Measurements from ENCODE around the gene MGAM2. TPM values are rescaled to one million over a fixed set of nuclear protein-coding genes. Genes with fewer than 3 reads are reported as not detected.

The MGAM2 gene
- total and polyA plus RNA-seq, 2 donors (not counting 1 experiment from before 2014, with no cell fraction given): not detected

DNA sequence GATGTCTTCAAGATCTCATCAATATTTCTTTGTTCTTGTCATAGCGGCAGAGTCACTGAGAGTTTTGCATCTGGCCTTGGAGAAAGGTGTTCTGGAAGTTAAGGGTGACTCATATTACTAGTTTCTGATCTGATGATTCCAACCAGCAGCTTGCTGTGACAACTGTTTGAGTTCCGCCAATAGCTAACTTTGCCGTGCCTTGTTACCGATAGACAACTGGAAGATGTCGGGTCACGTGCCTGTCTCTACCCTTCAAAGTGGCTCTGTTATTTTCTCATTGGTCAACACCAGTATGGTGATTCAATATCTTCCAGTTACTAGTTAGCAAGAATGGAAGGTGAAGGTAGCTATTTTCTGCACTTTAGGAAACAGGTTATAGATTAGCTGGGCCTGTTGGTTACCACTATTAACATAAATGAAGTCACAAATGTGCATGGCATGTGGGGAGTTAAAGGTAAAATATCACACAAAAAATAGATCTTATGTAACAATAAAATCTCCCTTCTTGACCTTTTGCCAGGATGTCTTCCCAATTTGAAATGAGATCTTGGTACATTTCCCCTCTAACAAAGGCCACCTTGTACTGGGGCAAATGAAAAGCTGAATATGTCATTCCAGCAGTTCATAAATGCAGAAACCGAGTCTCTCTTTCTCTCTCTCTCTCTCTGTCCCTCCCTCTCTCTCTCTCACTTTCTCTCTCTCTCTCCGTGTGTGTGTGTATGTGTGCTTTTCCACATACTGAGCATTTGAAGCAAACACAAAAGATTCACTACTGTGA lies 2.6 kb upstream of the MGAM2 start:
- no peak for DNase-seq
- no peak overlapping the region for H3K27ac Mint-ChIP-seq
- Histone ChIP-seq H3K9ac (ENCODE audit: low read length) (no peak overlapping the region), H3K79me2 (ENCODE audit: control insufficient read depth, insufficient read depth, low read length) (no peaks in the 10 kb centered on the region), H3K27me3 (replicated peaks in 1 of 4; ENCODE audit: control extremely low read depth in 1 of 4, control insufficient read depth in 3 of 4, insufficient read depth in 4 of 4, low read length in 3 of 4) (no peaks in the 10 kb centered on the region), H3K9me3 (ENCODE audit: control extremely low read depth in 1 of 3, control insufficient read depth in 2 of 3, insufficient read depth in 1 of 3, low read length in 2 of 3) (no peaks in the 10 kb centered on the region), H3K4me1 (ENCODE audit: control insufficient read depth in 2 of 2, insufficient read depth in 2 of 2, low read length in 2 of 2) (no peaks in the 10 kb centered on the region), H3K27ac (ENCODE audit: low read length in 2 of 2) (no peak overlapping the region), H4K20me1 (ENCODE audit: control insufficient read depth, insufficient read depth, low read length, poor library complexity, severe bottlenecking) (no peaks in the 10 kb centered on the region), H3K4me3 (ENCODE audit: control extremely low read depth in 1 of 5, extremely low read depth in 1 of 5, insufficient read depth in 1 of 5, low read depth in 2 of 5, low read length in 4 of 5) (no peak overlapping the region), H2AFZ (ENCODE audit: insufficient read depth, low read depth, low read length, poor library complexity, severe bottlenecking) (no peak overlapping the region), H3K36me3 (replicated peaks in 1 of 2; ENCODE audit: control extremely low read depth in 1 of 2, control insufficient read depth in 1 of 2, extremely low read depth in 1 of 2, insufficient read depth in 2 of 2, low read length in 1 of 2) (no peaks in the 10 kb centered on the region), H3K4me2 (replicated peaks; ENCODE audit: low read depth, low read length, poor library complexity, severe bottlenecking) (no peak overlapping the region)
- TF ChIP-seq, protein P1, sequence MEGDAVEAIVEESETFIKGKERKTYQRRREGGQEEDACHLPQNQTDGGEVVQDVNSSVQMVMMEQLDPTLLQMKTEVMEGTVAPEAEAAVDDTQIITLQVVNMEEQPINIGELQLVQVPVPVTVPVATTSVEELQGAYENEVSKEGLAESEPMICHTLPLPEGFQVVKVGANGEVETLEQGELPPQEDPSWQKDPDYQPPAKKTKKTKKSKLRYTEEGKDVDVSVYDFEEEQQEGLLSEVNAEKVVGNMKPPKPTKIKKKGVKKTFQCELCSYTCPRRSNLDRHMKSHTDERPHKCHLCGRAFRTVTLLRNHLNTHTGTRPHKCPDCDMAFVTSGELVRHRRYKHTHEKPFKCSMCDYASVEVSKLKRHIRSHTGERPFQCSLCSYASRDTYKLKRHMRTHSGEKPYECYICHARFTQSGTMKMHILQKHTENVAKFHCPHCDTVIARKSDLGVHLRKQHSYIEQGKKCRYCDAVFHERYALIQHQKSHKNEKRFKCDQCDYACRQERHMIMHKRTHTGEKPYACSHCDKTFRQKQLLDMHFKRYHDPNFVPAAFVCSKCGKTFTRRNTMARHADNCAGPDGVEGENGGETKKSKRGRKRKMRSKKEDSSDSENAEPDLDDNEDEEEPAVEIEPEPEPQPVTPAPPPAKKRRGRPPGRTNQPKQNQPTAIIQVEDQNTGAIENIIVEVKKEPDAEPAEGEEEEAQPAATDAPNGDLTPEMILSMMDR (IDR thresholded peaks at IDR 0.05): no peak
- TF ChIP-seq EZH2 (IDR thresholded peaks at IDR 0.05; ENCODE audit: borderline replicate concordance, insufficient read depth, low read depth, low read length, poor library complexity, severe bottlenecking): no peak
- no peaks in the 10 kb centered on the region for H3K4me1 Mint-ChIP-seq
- no peak for ATAC-seq (ENCODE audit: low read depth)
- peaks cover 6% of the 10 kb centered on the region for H3K27me3 Mint-ChIP-seq
- no peak overlapping the region for H3K4me3 Mint-ChIP-seq
- ChIA-PET CTCF (no interaction called here), POLR2A (no interaction called here)
- WGBS (ENCODE audit: insufficient coverage): 83% methylated on average over 6 of the region's 8 CpGs
- intact Hi-C loops (cut with micrococcal nuclease): no loop called here
- H3K9me3 Mint-ChIP-seq (ENCODE audit: insufficient read depth): no peaks in the 10 kb centered on the region

DNA sequence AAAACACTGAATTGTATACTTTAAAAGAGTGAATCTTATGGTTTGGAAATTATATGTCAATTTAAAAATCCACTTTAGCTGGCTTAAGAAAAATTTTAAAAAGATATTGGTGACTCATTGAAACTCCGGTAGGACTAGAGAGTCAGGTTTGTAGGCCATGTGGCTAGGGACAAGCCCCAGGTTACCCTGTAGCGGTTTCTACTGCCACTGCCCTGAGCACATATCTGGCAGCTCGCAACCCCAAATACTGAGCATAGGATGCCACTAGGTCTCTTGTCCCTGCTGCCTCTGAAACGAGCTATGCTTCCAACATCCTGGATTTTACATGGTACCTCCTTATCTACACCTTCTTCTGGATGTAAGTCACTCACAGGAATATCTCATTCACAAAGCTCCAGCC lies 1.4 kb upstream of the MGAM2 start:
- Histone ChIP-seq H3K27ac (ENCODE audit: low read length in 2 of 2) (no peak overlapping the region), H3K9ac (ENCODE audit: low read length) (no peak overlapping the region), H4K20me1 (ENCODE audit: control insufficient read depth, insufficient read depth, low read length, poor library complexity, severe bottlenecking) (no peaks in the 10 kb centered on the region), H2AFZ (ENCODE audit: insufficient read depth, low read depth, low read length, poor library complexity, severe bottlenecking) (no peak overlapping the region), H3K79me2 (ENCODE audit: control insufficient read depth, insufficient read depth, low read length) (no peaks in the 10 kb centered on the region), H3K27me3 (replicated peaks in 1 of 4; ENCODE audit: control extremely low read depth in 1 of 4, control insufficient read depth in 3 of 4, insufficient read depth in 4 of 4, low read length in 3 of 4) (no peaks in the 10 kb centered on the region), H3K4me1 (ENCODE audit: control insufficient read depth in 2 of 2, insufficient read depth in 2 of 2, low read length in 2 of 2) (no peaks in the 10 kb centered on the region), H3K36me3 (replicated peaks in 1 of 2; ENCODE audit: control extremely low read depth in 1 of 2, control insufficient read depth in 1 of 2, extremely low read depth in 1 of 2, insufficient read depth in 2 of 2, low read length in 1 of 2) (no peaks in the 10 kb centered on the region), H3K9me3 (ENCODE audit: control extremely low read depth in 1 of 3, control insufficient read depth in 2 of 3, insufficient read depth in 1 of 3, low read length in 2 of 3) (no peaks in the 10 kb centered on the region), H3K4me2 (replicated peaks; ENCODE audit: low read depth, low read length, poor library complexity, severe bottlenecking) (no peak overlapping the region), H3K4me3 (ENCODE audit: control extremely low read depth in 1 of 5, extremely low read depth in 1 of 5, insufficient read depth in 1 of 5, low read depth in 2 of 5, low read length in 4 of 5) (no peak overlapping the region)
- intact Hi-C loops (cut with micrococcal nuclease): no loop called here
- no peak for TF ChIP-seq EZH2 (IDR thresholded peaks at IDR 0.05; ENCODE audit: borderline replicate concordance, insufficient read depth, low read depth, low read length, poor library complexity, severe bottlenecking)
- TF ChIP-seq, protein P1 (IDR thresholded peaks at IDR 0.05): no peak
- CTCF ChIA-PET: no interaction called here
- ATAC-seq (ENCODE audit: low read depth) (no peak), DNase-seq (no peak)
- Mint-ChIP-seq H3K9me3 (ENCODE audit: insufficient read depth) (no peaks in the 10 kb centered on the region), H3K27me3 (no peaks in the 10 kb centered on the region), H3K4me1 (no peaks in the 10 kb centered on the region), H3K4me3 (no peak overlapping the region), H3K27ac (no peak overlapping the region)
- POLR2A ChIA-PET: no interaction called here
- 79% methylated on average over 4 of the region's 4 CpGs for WGBS (ENCODE audit: insufficient coverage)
